RWPE1 (cell line): ENCODE measurements around the gene MARCKSL1.
A peak's percentile ranks its signal among the peaks of the same experiment; 100 is the strongest.
"Not testable (repeated sequence)": the region's sequence is repeated elsewhere in the genome, so short reads cannot be mapped to it uniquely, and the experiment has no call there.

ENCODE experiments used
- CTCF ChIA-PET: fragments of 350-600 bp; sonication (Branson Sonifier 250); formaldehyde crosslinking; extraction: SDS; loops from one replicate; lab custom pipeline; 2021; lab: Yijun Ruan, JAX
- POLR2A ChIA-PET: fragments of 400-600 bp; formaldehyde crosslinking; extraction: SDS; loops from one replicate; lab custom pipeline; 2020; ENCODE audit warnings: antibody characterized with exemption; ENCODE audit not compliant: low non-redundant PET; lab: Yijun Ruan, JAX
- DNase-seq: peaks from one replicate; pipeline ENCODE4 v3.0.0; 2012; ENCODE audit warnings: low spot score
- H3K27ac ChIP-seq: fragments of 450-650 bp; 2 replicates; pipeline ENCODE4 v1.5.1; 2017
- TF ChIP-seq, protein P1 (sequence below): fragments of 450-650 bp; conservative IDR thresholded peaks from 2 replicates; pipeline ENCODE4 v1.5.1; 2017; ENCODE audit warnings: low read depth, mild to moderate bottlenecking

MARCKSL1 gene

DNA sequence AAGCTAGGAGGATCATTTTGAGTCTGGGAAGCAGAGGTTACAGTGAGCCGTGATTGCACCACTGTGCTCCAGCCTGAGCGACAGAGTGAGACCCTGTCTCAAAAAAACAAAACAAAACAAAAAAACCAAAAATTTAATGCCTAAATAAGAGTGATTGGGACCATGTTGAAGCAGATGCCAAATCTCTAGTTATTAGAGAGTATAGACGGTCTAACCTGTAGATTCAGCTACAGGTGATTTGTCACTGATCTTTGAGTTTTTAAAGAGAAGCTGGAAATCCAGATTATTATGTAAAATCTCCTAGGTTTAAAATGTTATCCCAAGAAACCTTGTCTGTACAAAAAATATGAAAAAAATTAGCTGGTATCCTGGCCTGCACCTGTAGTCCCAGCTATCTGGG lies 32.7 kb downstream of the MARCKSL1 start:
- POLR2A ChIA-PET: no interaction called here

DNA sequence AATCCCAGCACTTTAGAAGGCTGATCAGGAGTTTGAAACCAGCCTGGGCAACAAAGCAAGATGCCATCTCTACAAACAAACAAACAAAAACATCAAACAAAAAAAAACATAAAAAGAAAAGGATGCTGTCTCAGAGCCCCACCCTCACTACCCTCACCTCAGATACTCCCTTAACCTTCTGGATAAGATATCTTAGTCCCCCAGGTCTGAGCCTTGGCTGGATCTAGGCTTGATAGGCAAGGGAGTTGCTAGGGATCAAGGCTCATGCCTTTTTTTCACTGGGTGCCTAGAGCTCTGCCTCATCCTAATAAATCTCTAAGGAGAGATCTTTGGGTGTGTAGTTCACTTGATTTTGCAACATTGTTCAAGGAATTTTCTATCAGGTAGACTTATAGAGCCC lies 36.7 kb downstream of the MARCKSL1 start:
- CTCF ChIA-PET: no interaction called here
- H3K27ac ChIP-seq: no peak overlapping the region
- POLR2A ChIA-PET: no interaction called here
- no peak for DNase-seq
- TF ChIP-seq, protein P1, sequence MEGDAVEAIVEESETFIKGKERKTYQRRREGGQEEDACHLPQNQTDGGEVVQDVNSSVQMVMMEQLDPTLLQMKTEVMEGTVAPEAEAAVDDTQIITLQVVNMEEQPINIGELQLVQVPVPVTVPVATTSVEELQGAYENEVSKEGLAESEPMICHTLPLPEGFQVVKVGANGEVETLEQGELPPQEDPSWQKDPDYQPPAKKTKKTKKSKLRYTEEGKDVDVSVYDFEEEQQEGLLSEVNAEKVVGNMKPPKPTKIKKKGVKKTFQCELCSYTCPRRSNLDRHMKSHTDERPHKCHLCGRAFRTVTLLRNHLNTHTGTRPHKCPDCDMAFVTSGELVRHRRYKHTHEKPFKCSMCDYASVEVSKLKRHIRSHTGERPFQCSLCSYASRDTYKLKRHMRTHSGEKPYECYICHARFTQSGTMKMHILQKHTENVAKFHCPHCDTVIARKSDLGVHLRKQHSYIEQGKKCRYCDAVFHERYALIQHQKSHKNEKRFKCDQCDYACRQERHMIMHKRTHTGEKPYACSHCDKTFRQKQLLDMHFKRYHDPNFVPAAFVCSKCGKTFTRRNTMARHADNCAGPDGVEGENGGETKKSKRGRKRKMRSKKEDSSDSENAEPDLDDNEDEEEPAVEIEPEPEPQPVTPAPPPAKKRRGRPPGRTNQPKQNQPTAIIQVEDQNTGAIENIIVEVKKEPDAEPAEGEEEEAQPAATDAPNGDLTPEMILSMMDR: no peak

More for the DNA sequence above, 32.7 kb downstream of the MARCKSL1 start:
- H3K27ac ChIP-seq: no peak overlapping the region
- CTCF ChIA-PET: interaction anchor here (0.8 kb wide), 1 partner anchor 21 kb away, joined by 4 read pairs; no protein-coding TSS in a partner anchor
- DNase-seq: no peak
- TF ChIP-seq, protein P1: no peak

DNA sequence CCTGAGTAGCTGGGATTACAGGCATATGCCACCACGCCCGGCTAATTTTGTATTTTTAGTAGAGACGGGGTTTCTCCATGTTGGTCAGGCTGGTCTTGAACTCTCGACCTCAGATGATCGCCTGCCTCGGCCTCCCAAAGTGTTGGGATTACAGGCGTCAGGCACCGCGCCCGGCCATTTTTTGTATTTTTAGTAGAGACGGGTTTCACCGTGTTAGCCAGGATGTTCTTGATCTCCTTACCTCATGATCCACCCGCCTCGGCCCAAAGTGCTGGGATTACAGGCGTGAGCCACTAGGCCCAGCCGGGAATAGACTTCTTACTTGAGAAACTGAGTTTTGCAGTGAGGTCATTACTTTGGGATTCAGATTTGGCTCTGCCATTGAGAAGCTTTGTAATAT lies 37.8 kb downstream of the MARCKSL1 start:
- POLR2A ChIA-PET, DNase-seq: not testable (repeated sequence)
- CTCF ChIA-PET: interaction anchor here (0.6 kb wide), 1 partner anchor 395 kb away, joined by 3 read pairs; no protein-coding TSS in a partner anchor
- peak overlapping the region; percentile 59 for H3K27ac ChIP-seq

DNA sequence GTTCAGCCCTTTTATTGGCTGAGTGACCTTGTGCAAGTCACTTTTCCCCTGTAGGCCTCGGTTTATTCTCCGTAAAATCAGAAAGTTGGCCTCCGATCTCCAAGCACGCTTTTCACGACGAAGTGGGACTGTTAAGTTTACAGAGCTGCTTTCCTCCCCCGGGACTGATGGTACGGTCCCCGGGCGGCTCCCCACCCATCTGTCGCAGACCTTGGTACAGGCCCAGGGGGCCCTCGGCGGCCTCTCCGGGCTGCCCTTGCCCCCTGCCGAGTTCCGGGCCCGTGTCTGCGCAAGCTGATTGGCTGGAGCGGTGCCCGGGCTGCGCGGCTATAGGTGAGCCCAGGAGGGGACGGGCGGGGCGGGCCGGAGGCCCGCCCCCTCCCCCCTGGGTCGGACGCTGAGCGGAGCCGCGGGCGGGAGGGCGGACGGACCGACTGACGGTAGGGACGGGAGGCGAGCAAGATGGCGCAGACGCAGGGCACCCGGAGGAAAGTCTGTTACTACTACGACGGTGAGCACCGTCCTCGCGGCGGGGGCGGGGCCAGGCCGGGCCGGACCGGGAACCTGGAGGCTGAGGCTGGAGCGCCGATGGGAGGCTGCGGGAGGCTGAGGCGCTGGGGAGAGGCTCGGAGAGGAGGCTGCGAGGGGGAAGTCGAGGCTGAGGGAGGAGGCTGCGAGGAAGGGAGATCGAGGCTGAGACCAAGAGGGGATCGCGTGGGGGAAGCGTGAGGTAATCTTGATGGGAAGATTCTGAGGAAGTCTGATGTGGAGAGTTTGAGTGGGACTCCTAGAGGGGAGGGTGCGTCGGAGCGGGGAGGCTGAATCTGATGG lies 44.1 kb downstream of the MARCKSL1 start, which contains the start of gene HDAC1:
Gene HDAC1, plus strand, starts transcription at position 376 of the 831 bp plus-strand sequence. Its CDS starts 87 bp downstream, at position 463.
- peak within 1 kb of the TSS; percentile 82 for H3K27ac ChIP-seq
- CTCF ChIA-PET: interaction anchor here (0.7 to 1.5 kb wide), 3 partner anchors 51 to 1381 kb away, joined by 3 to 5 read pairs (median 3); no protein-coding TSS in a partner anchor
- TF ChIP-seq, protein P1: no peak
- DNase-seq: peak; percentile 99
- POLR2A ChIA-PET: interaction anchor here (0.6 kb wide), 2 partner anchors 68 to 1562 kb away, joined by 4 to 7 read pairs; no protein-coding TSS in a partner anchor

DNA sequence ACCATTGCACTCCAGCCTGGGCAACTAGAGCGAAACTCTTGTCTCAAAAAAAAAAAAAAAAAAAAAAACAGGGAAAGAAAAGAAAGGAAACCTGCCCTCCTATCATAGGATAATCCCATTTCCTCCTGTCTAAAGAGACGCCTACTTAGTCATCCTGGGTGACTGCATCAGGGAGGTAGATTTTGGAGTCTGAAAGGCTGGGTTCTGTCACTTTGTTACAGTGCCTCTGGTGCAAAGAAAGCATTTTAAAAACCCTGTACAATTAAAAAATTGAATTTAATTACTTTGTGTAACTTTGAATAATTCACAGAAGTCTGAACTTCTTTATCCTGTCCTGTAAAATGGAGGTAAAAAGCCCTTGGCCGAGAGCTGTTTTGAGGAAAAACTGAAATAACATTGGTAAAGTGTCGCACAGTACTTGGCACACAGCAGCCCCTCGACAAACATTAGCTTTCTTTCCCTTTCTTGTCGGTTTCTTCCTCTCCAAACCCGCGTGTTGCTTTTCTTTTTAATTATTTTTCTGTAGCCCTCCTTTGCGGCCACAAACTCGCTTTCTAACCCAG lies 44.8 kb downstream of the MARCKSL1 start:
- peak; percentile 82 for DNase-seq
- TF ChIP-seq, protein P1: no peak
- peak overlapping the region; percentile 82 for H3K27ac ChIP-seq
- POLR2A ChIA-PET: interaction anchor here (0.6 kb wide), 2 partner anchors 67 to 1562 kb away, joined by 4 to 7 read pairs; no protein-coding TSS in a partner anchor
- CTCF ChIA-PET: interaction anchor here (0.7 to 1.5 kb wide), 3 partner anchors 50 to 1380 kb away, joined by 3 to 5 read pairs (median 3); no protein-coding TSS in a partner anchor

DNA sequence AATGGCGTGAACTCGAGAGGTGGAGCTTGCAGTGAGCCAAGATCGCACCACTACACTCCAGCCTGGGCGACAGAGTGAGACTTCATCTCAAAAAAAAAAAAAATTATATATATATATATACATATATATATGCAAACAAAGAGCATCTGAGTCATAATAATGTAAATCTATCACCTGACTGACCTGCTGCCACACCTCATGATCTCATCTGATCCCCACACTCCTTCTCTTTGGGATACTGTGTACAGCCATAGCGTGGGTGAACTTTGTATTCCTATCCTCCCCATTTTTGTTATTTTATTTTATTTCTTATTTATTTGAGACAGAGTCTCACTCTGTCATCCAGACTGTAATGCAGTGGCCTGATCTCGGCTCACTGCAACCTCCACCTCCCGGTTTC lies 46.8 kb downstream of the MARCKSL1 start:
- H3K27ac ChIP-seq: peak overlapping the region; percentile 53
- ChIA-PET POLR2A (no interaction called here), CTCF (interaction anchor here (0.6 kb wide), 1 partner anchor 28 kb away, joined by 3 read pairs; no protein-coding TSS in a partner anchor)
- DNase-seq: peak; percentile 72
- TF ChIP-seq, protein P1: no peak
